GM12878 (cell line): Measurements from ENCODE around the gene ARHGAP15. TPM values are rescaled to one million over a fixed set of nuclear protein-coding genes. Genes with fewer than 3 reads are reported as not detected.

Source experiments
- ATAC-seq: fragments of 200-7000 bp; cut with Tn5 transposase; 3 replicates; pipeline ENCODE4 v1.9.1; 2020; ENCODE audit warnings: mild to moderate bottlenecking, moderate library complexity
- BruUV-seq: library from RNA; stranded (reverse); fragments of 400-500 nt; replicated peaks from 2 replicates; lab custom pipeline; 2021; lab: Mats Ljungman, UMichigan
- CTCF ChIA-PET: fragments of 300-600 bp; sonication (Branson Sonifier 250); formaldehyde crosslinking; extraction: SDS; loops from one replicate; lab custom pipeline; 2021; ENCODE audit warnings: inconsistent platforms; lab: Yijun Ruan, JAX
- POLR2A ChIA-PET: fragments of 350-600 bp; formaldehyde crosslinking; extraction: SDS; loops from one replicate; lab custom pipeline; 2021; ENCODE audit warnings: inconsistent platforms; lab: Charles Lee
- RAD21 ChIA-PET: fragments of 300-600 bp; sonication (Branson Sonifier 250); formaldehyde crosslinking; loops from one replicate; lab custom pipeline; 2023; ENCODE audit warnings: antibody characterized with exemption; ENCODE audit not compliant: unreplicated experiment; lab: Charles Lee
- SMC1A ChIA-PET: fragments of 300-600 bp; sonication (Branson Sonifier 250); formaldehyde crosslinking; loops from one replicate; lab custom pipeline; 2023; ENCODE audit not compliant: unreplicated experiment, uncharacterized antibody; lab: Charles Lee
- DNase-seq: peaks from one replicate; pipeline ENCODE4 v3.0.0-alpha.2; 2011; ENCODE audit warnings: low read depth, low spot score
- FAIRE-seq: peaks from 3 replicates; lab custom pipeline; 2011; peaks lifted over from hg19 to GRCh38; lab: Jason Lieb, UNC
- H2AFZ ChIP-seq: 2 replicates; pipeline ENCODE4 v1.6.0; 2011; ENCODE audit warnings: low read depth, low read length, control low read depth; ENCODE audit not compliant: control insufficient read depth
- H3K27ac ChIP-seq: 2 replicates; pipeline ENCODE4 v1.5.1; 2011; ENCODE audit warnings: control low read depth; ENCODE audit not compliant: control insufficient read depth, insufficient read depth
- H3K27me3 ChIP-seq, 2 experiments: replicated peaks in 1 of 2; 2 replicates each; pipeline versions ENCODE4 v1.6.0 to v1.6.1; 2011; ENCODE audit warnings: low read length in 1 of 2; ENCODE audit not compliant: control insufficient read depth in 2 of 2, insufficient read depth in 2 of 2
- H3K36me3 ChIP-seq, 2 experiments: 2 replicates each; pipeline ENCODE4 v1.5.1; 2011; ENCODE audit warnings: low read length in 1 of 2; ENCODE audit not compliant: control insufficient read depth in 2 of 2, insufficient read depth in 2 of 2
- H3K4me1 ChIP-seq: 2 replicates; pipeline ENCODE4 v1.6.1; 2011; ENCODE audit warnings: mild to moderate bottlenecking, low read length, moderate library complexity, mixed read lengths; ENCODE audit not compliant: control insufficient read depth, insufficient read depth
- H3K4me2 ChIP-seq: 2 replicates; pipeline ENCODE4 v1.6.0; 2011; ENCODE audit warnings: control low read depth; ENCODE audit not compliant: control insufficient read depth, insufficient read depth
- H3K4me3 ChIP-seq: fragments of 200-600 bp; sonication (generic); 2 replicates; pipeline ENCODE4 v1.5.1; 2016
- H3K79me2 ChIP-seq: 2 replicates; pipeline ENCODE4 v1.6.0; 2011; ENCODE audit warnings: low read length; ENCODE audit not compliant: control insufficient read depth, insufficient read depth
- H3K9ac ChIP-seq: 2 replicates; pipeline ENCODE4 v1.8.0; 2011; ENCODE audit warnings: low read length, control low read depth, mixed read lengths; ENCODE audit not compliant: control insufficient read depth, insufficient read depth
- H3K9me3 ChIP-seq: replicated peaks from 3 replicates; pipeline ENCODE4 v1.5.1; 2011; ENCODE audit warnings: mild to moderate bottlenecking, low read length; ENCODE audit not compliant: control insufficient read depth, insufficient read depth
- H4K20me1 ChIP-seq: 2 replicates; pipeline ENCODE4 v1.6.0; 2011; ENCODE audit not compliant: control insufficient read depth, insufficient read depth
- DPF2 ChIP-seq: fragments of 450-650 bp; IDR thresholded peaks from 2 replicates; pipeline ENCODE4 v1.6.1; 2017; ENCODE audit warnings: mild to moderate bottlenecking
- ESRRA ChIP-seq: IDR thresholded peaks from 2 replicates; pipeline ENCODE4 v1.6.1; 2012; ENCODE audit warnings: mild to moderate bottlenecking, low read length, improper control_type of control experiment
- GATAD2B ChIP-seq: fragments of 450-650 bp; conservative IDR thresholded peaks from 2 replicates; pipeline ENCODE4 v1.6.1; 2017; ENCODE audit warnings: low read depth, mild to moderate bottlenecking, moderate library complexity
- MAX ChIP-seq: IDR thresholded peaks from 2 replicates; pipeline ENCODE4 v1.6.1; 2012; ENCODE audit warnings: low read depth, low read length, improper control_type of control experiment
- MLLT1 ChIP-seq: fragments of 450-650 bp; IDR thresholded peaks from 2 replicates; pipeline ENCODE4 v1.6.1; 2016; ENCODE audit warnings: mild to moderate bottlenecking
- MXI1 ChIP-seq: fragments of 150-350 bp; IDR thresholded peaks from 2 replicates; pipeline ENCODE4 v1.6.1; 2011; ENCODE audit warnings: low read depth, mild to moderate bottlenecking, inconsistent platforms, low read length, improper control_type of control experiment
- NBN ChIP-seq: fragments of 450-650 bp; IDR thresholded peaks from 2 replicates; pipeline ENCODE4 v1.6.1; 2016
- NFYA ChIP-seq: IDR thresholded peaks from 2 replicates; pipeline ENCODE4 v1.6.1; 2011; ENCODE audit warnings: low read depth, mild to moderate bottlenecking, low read length, improper control_type of control experiment, borderline replicate concordance
- PBX3 ChIP-seq: IDR thresholded peaks from 2 replicates; pipeline ENCODE4 v1.6.1; 2011; ENCODE audit warnings: mild to moderate bottlenecking, low read depth, low read length, moderate library complexity; ENCODE audit not compliant: insufficient replicate concordance
- PML ChIP-seq: IDR thresholded peaks from 2 replicates; pipeline ENCODE4 v1.6.1; 2012; ENCODE audit warnings: low read length, inconsistent platforms
- SMAD5 ChIP-seq: IDR thresholded peaks from 2 replicates; pipeline ENCODE4 v1.6.1; 2016; ENCODE audit warnings: antibody characterized with exemption, low read depth
- SMC3 ChIP-seq: IDR thresholded peaks from 2 replicates; pipeline ENCODE4 v1.6.1; 2011; ENCODE audit warnings: low read length, improper control_type of control experiment, borderline replicate concordance
- SREBF2 ChIP-seq: IDR thresholded peaks from 2 replicates; pipeline ENCODE4 v1.6.1; 2012; ENCODE audit warnings: mild to moderate bottlenecking, low read length
- WRNIP1 ChIP-seq: IDR thresholded peaks from 2 replicates; pipeline ENCODE4 v1.6.1; 2011; ENCODE audit warnings: low read depth, low read length, improper control_type of control experiment, borderline replicate concordance
- ZNF274 ChIP-seq: IDR thresholded peaks from one replicate; pipeline ENCODE4 v1.8.0; 2011; ENCODE audit not compliant: insufficient read length, insufficient read depth
- WGBS: methylation state at CpG from one replicate; pipeline ENCODE4 v1.1.6; 2016; ENCODE audit warnings: low lambda C conversion rate; ENCODE audit not compliant: insufficient replicate concordance, insufficient coverage; ENCODE audit errors: missing lambda C conversion rate; 5-methylcytosine and 5-hydroxymethylcytosine counted together
- in situ Hi-C: fragments of 300-500 bp; cut with MboI; formaldehyde crosslinking; loops from 9 replicates; pipeline ENCODE4 v1.14.3; 2018; ENCODE audit warnings: mixed read lengths
- intact Hi-C: fragments of 100-400 bp; cut with micrococcal nuclease; formaldehyde crosslinking; loops from one replicate; pipeline ENCODE4 v1.14.2; 2022; ENCODE audit not compliant: unreplicated experiment
- polyA plus RNA-seq, 11 experiments: library from polyadenylated mRNA; depleted of rRNA in 4 of 11; unstranded in 6 of 11; stranded (reverse) in 5 of 11; fragments of >200 nt; fragmentation: Nextera tagmentation in 4 of 11; fragmentation: Illumina TruSeq in 1 of 11; extraction: Ambion mirVana in 4 of 11; extraction: Trizol in 1 of 11; gene quantifications; 1 replicate in 1 of 11; 2 replicates in 10 of 11; pipeline versions ENCODE4 v1.2.1 to v1.2.3, GENCODE V29; 2011 to 2016; ENCODE audit warnings: inconsistent platforms in 2 of 11, missing spikeins in 2 of 11, low read depth in 1 of 11
- total RNA-seq, 4 experiments: library from RNA; depleted of rRNA in 3 of 4; stranded (reverse); fragments of >200 nt in 3 of 4; fragmentation: Illumina TruSeq in 1 of 4; extraction: Trizol in 1 of 4; gene quantifications; 2 replicates each; pipeline versions ENCODE4 v1.2.1 to v1.2.3, GENCODE V29; 2013 to 2021
- TF ChIP-seq, protein P1 (sequence below): fragments of 450-650 bp; IDR thresholded peaks from 2 replicates; pipeline ENCODE4 v1.6.1; 2017; ENCODE audit warnings: mild to moderate bottlenecking

Gene ARHGAP15
- total and polyA plus RNA-seq, 10 of the 15 experiments (the other 5 are each of a cell fraction or from before 2014, with no cell fraction given), result 38.0 to 92.6 (median 66.7) TPM

GRCh38 chr2:143124445-143124844 is 4.8 kb upstream of the ARHGAP15 start:
- H3K27me3 ChIP-seq, result no peaks in the 10 kb centered on the region
- FAIRE-seq (no peak), DNase-seq (no peak), ATAC-seq (no peak)
- H3K9me3 ChIP-seq, result no peaks in the 10 kb centered on the region; the same call in 2 of the 3 replicates
- H4K20me1 ChIP-seq, result no peaks in the 10 kb centered on the region
- H3K4me3 ChIP-seq, result no peak overlapping the region
- POLR2A ChIA-PET, result no interaction called here
- TF ChIP-seq MLLT1, result no peak
- TF ChIP-seq PBX3, result no peak
- TF ChIP-seq ESRRA, result no peak
- TF ChIP-seq MAX, result no peak
- no peak for TF ChIP-seq SMC3
- TF ChIP-seq, protein P1, sequence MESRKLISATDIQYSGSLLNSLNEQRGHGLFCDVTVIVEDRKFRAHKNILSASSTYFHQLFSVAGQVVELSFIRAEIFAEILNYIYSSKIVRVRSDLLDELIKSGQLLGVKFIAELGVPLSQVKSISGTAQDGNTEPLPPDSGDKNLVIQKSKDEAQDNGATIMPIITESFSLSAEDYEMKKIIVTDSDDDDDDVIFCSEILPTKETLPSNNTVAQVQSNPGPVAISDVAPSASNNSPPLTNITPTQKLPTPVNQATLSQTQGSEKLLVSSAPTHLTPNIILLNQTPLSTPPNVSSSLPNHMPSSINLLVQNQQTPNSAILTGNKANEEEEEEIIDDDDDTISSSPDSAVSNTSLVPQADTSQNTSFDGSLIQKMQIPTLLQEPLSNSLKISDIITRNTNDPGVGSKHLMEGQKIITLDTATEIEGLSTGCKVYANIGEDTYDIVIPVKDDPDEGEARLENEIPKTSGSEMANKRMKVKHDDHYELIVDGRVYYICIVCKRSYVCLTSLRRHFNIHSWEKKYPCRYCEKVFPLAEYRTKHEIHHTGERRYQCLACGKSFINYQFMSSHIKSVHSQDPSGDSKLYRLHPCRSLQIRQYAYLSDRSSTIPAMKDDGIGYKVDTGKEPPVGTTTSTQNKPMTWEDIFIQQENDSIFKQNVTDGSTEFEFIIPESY, result no peak
- no peak for TF ChIP-seq SREBF2
- no peak for TF ChIP-seq NBN
- TF ChIP-seq WRNIP1, result no peak
- TF ChIP-seq SMAD5, result no peak
- no peak for TF ChIP-seq PML
- TF ChIP-seq GATAD2B, result no peak
- no peak for TF ChIP-seq NFYA
- no peak for TF ChIP-seq MXI1
- no peak for TF ChIP-seq ZNF274
- no peak for TF ChIP-seq DPF2
- 50% methylated on average over 2 of the region's 2 CpGs for WGBS
- H2AFZ ChIP-seq, result no peak overlapping the region
- peaks cover 13% of the 10 kb centered on the region for H3K4me1 ChIP-seq
- SMC1A ChIA-PET, result interaction anchor here (0.8 to 3.4 kb wide), 6 partner anchors 9 to 127 kb away, joined by 3 to 13 read pairs (median 4); no protein-coding TSS in a partner anchor
- BruUV-seq, result no TSS peak
- RAD21 ChIA-PET, result interaction anchor here (1.2 kb wide), 1 partner anchor 12 kb away, joined by 4 read pairs; no protein-coding TSS in a partner anchor
- CTCF ChIA-PET, result interaction anchor here (0.7 to 8.5 kb wide), 5 partner anchors 12 to 131 kb away, joined by 3 to 83 read pairs (median 3); no protein-coding TSS in a partner anchor
- no peak overlapping the region for H3K27ac ChIP-seq
- no peak overlapping the region for H3K4me2 ChIP-seq
- intact Hi-C loops (no loop called here), in situ Hi-C loops (no loop called here)
- no peaks in the 10 kb centered on the region for H3K36me3 ChIP-seq
- no peak overlapping the region for H3K9ac ChIP-seq
- peaks cover 3% of the 10 kb centered on the region for H3K79me2 ChIP-seq
